ENCODE results near the gene SPPL2B. TPM values are rescaled to one million over a fixed set of nuclear protein-coding genes. Genes with fewer than 3 reads are reported as not detected.

SPPL2B gene
- total RNA-seq, 2 experiments from 2014 or later: 106 to 111 TPM

DNA sequence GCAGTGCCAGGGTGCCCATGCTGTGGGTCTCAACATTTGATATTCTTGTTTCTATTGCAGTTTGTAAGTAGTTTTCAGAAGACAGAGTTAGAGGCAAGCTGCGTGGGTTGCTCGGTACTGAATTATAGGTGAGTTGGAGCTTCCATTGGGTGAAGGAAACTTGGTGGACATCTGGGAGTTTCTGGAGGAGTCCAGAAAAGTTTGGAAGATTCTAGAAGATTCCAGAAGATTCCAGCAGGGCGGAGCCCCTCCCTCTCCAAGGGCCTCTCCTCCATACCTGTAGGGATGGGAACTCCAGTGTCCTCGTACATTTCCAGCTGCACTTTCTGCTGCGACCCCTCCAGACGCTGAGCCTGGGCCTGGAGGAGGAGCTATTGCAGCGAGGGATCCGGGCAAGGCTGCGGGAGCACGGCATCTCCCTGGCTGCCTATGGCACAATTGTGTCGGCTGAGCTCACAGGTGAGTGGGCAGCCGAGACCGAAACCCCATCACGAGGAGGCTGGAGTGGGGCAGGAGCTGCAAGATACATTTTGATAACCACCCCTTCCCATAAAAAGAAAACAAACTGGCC lies 70.3 kb downstream of the SPPL2B start:
- Mint-ChIP-seq H3K9me3 (no peaks in the 10 kb centered on the region), H3K27ac (no peak overlapping the region), H3K27me3 (no peaks in the 10 kb centered on the region), H3K4me3 (no peak overlapping the region), H3K36me3 (ENCODE audit: low read depth) (no peaks in the 10 kb centered on the region), H3K4me1 (ENCODE audit: low read depth) (no peaks in the 10 kb centered on the region)
- no peaks in the 10 kb centered on the region for H3K36me3 ChIP-seq (ENCODE audit: insufficient read depth, low read length)
- H3K4me1 ChIP-seq (ENCODE audit: insufficient read depth, low read length): peaks cover 7% of the 10 kb centered on the region
- no peaks in the 10 kb centered on the region for H3K27me3 ChIP-seq (ENCODE audit: control insufficient read depth in 1 of 2, insufficient read depth in 2 of 2, low read length in 2 of 2)
- ChIA-PET POLR2A (no interaction called here), CTCF (no interaction called here)
- no peak overlapping the region for H3K27ac ChIP-seq (ENCODE audit: low read depth in 1 of 2, low read length in 2 of 2)
- H3K4me3 ChIP-seq (ENCODE audit: low read length): no peak overlapping the region
- no peak for DNase-seq
- H3K9me3 ChIP-seq (ENCODE audit: control insufficient read depth in 1 of 2, insufficient read depth in 1 of 2, low read length in 2 of 2): no peaks in the 10 kb centered on the region
- intact Hi-C loops (cut with DNase I, micrococcal nuclease): no loop called here
- ATAC-seq (ENCODE audit: poor library complexity): no peak
- TF ChIP-seq, protein P1, sequence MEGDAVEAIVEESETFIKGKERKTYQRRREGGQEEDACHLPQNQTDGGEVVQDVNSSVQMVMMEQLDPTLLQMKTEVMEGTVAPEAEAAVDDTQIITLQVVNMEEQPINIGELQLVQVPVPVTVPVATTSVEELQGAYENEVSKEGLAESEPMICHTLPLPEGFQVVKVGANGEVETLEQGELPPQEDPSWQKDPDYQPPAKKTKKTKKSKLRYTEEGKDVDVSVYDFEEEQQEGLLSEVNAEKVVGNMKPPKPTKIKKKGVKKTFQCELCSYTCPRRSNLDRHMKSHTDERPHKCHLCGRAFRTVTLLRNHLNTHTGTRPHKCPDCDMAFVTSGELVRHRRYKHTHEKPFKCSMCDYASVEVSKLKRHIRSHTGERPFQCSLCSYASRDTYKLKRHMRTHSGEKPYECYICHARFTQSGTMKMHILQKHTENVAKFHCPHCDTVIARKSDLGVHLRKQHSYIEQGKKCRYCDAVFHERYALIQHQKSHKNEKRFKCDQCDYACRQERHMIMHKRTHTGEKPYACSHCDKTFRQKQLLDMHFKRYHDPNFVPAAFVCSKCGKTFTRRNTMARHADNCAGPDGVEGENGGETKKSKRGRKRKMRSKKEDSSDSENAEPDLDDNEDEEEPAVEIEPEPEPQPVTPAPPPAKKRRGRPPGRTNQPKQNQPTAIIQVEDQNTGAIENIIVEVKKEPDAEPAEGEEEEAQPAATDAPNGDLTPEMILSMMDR (IDR thresholded peaks at IDR 0.05): no peak

DNA sequence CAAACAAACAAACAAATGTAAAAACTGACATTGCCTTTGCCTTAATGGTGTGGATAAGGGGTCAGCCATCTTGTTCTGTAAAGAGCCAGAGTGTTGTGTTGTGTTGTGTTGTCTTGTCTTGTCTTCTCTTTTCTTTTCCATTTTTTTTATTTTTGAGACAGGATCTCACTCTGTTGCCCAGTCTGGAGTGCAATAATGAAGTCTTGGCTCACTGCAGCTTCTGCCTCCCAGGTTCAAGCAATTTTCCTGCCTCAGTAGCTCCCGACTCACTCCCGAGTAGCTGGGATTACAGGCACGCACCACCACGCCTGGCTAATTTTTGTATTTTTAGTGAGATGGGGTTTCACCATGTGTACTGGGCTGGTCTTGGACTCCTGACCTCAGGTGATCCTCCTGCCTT lies 71.1 kb downstream of the SPPL2B start:
- ATAC-seq (ENCODE audit: poor library complexity) (no peak), DNase-seq (no peak)
- intact Hi-C loops (cut with DNase I, micrococcal nuclease): no loop called here
- Mint-ChIP-seq H3K27me3 (no peaks in the 10 kb centered on the region), H3K27ac (no peak overlapping the region), H3K36me3 (ENCODE audit: low read depth) (no peaks in the 10 kb centered on the region), H3K4me1 (ENCODE audit: low read depth) (no peaks in the 10 kb centered on the region), H3K4me3 (no peak overlapping the region), H3K9me3 (no peaks in the 10 kb centered on the region)
- Histone ChIP-seq H3K4me3 (ENCODE audit: low read length) (no peak overlapping the region), H3K9me3 (ENCODE audit: control insufficient read depth in 1 of 2, insufficient read depth in 1 of 2, low read length in 2 of 2) (no peaks in the 10 kb centered on the region), H3K27me3 (ENCODE audit: control insufficient read depth in 1 of 2, insufficient read depth in 2 of 2, low read length in 2 of 2) (no peaks in the 10 kb centered on the region), H3K36me3 (ENCODE audit: insufficient read depth, low read length) (no peaks in the 10 kb centered on the region), H3K27ac (ENCODE audit: low read depth in 1 of 2, low read length in 2 of 2) (no peak overlapping the region), H3K4me1 (ENCODE audit: insufficient read depth, low read length) (peaks cover 3% of the 10 kb centered on the region)
- POLR2A ChIA-PET: no interaction called here
- CTCF ChIA-PET: no interaction called here
- TF ChIP-seq, protein P1 (IDR thresholded peaks at IDR 0.05): no peak

Other genes starting within 250 kb of the SPPL2B start
- 10 to 100 TPM; 96.4 to 97.3 TPM for gene MOB3A, start 232.4 kb upstream of the SPPL2B start, total RNA-seq
- gene IZUMO4, start 231.8 kb upstream of the SPPL2B start, total RNA-seq: 10 to 100 TPM; 17.4 to 17.9 TPM
- gene AP3D1, start 177.1 kb upstream of the SPPL2B start, total RNA-seq: 10 to 100 TPM; 41.8 to 41.9 TPM
- gene DOT1L, start 164.8 kb upstream of the SPPL2B start, total RNA-seq: 10 to 100 TPM; 20.9 to 24.8 TPM
- gene PLEKHJ1, start 92.4 kb upstream of the SPPL2B start, total RNA-seq: 10 to 100 TPM; 21.4 to 23.2 TPM
- gene SF3A2, start 91.9 kb upstream of the SPPL2B start, total RNA-seq: 100 to 1,000 TPM; 186 to 194 TPM
- gene AMH, start 79.4 kb upstream of the SPPL2B start, total RNA-seq: 1 to 10 TPM; 3.3 to 3.5 TPM
- under 1 TPM; 0.56 to 0.58 TPM for gene JSRP1, start 72.3 kb upstream of the SPPL2B start, total RNA-seq
- gene PEAK3, start 46.5 kb upstream of the SPPL2B start, total RNA-seq: not detected
- under 1 TPM; 0.33 to 0.39 TPM for gene LINGO3, start 20.5 kb upstream of the SPPL2B start, total RNA-seq
- 10 to 100 TPM; 73.6 to 80.1 TPM for gene LSM7, start 98 bp upstream of the SPPL2B start, total RNA-seq
- not detected for gene TMPRSS9, start 31.6 kb downstream of the SPPL2B start, total RNA-seq
- gene TIMM13, start 98.9 kb downstream of the SPPL2B start, total RNA-seq: 10 to 100 TPM; 17.3 to 22.3 TPM
- gene LMNB2, start 128.3 kb downstream of the SPPL2B start, total RNA-seq: 1 to 10 TPM; 9.7 to 10.0 TPM
- gene GADD45B, start 147.4 kb downstream of the SPPL2B start, total RNA-seq: 100 to 1,000 TPM; 284 to 285 TPM